ENCODE measurements around the gene ZDHHC24.

DNA sequence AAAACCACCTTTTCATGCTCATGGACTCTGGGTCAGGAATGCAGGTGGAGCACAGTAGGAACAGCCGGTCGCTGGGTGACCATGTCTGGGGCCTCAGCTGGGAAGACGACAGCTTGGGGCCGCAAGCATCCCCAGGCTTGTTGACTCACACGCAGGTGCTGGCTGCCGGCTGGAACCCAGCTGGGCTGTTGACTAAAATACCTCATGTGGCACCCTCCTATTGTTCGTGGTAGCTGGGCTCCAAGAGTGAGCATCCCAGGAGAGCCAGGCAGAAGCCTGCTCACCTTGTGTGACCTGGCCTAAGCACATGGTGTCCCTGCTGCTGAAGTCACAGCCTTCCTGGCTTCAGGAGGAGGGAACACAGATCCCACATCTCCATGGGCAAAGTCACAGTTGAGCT, 56.2 kb downstream of the ZDHHC24 start:
- TF ChIP-seq GATA2 (IDR thresholded peaks at IDR 0.05; ENCODE audit: low read depth, low read length) (no peak), GATA3 (IDR thresholded peaks at IDR 0.05; ENCODE audit: low read depth, low read length) (no peak)
